HEK293T (cell line): Measurements from ENCODE around the gene MTMR1.

Source experiments
- CTCF ChIA-PET: fragments of 350-600 bp; formaldehyde crosslinking; extraction: SDS; loops from one replicate; lab custom pipeline; 2021; ENCODE audit warnings: antibody characterized with exemption, inconsistent platforms; lab: Yijun Ruan, JAX
- POLR2A ChIA-PET: fragments of 350-600 bp; formaldehyde crosslinking; extraction: SDS; loops from one replicate; lab custom pipeline; 2020; ENCODE audit warnings: antibody characterized with exemption, inconsistent platforms; lab: Yijun Ruan, JAX
- DNase-seq: peaks from one replicate; pipeline ENCODE4 v3.0.0; 2012; ENCODE audit warnings: mixed read lengths; ENCODE audit errors: extremely low spot score
- ARNT ChIP-seq: fragments of 450-650 bp; IDR thresholded peaks from 2 replicates; pipeline ENCODE4 v1.6.1; 2017; ENCODE audit warnings: mild to moderate bottlenecking
- BHLHE40 ChIP-seq: fragments of 450-650 bp; IDR thresholded peaks from 2 replicates; pipeline ENCODE4 v1.6.1; 2016; ENCODE audit warnings: mild to moderate bottlenecking, moderate library complexity, borderline replicate concordance
- CTBP1 ChIP-seq: fragments of 450-650 bp; IDR thresholded peaks from 2 replicates; pipeline ENCODE4 v1.6.1; 2016; ENCODE audit warnings: borderline replicate concordance
- ELF4 ChIP-seq: fragments of 450-650 bp; IDR thresholded peaks from 2 replicates; pipeline ENCODE4 v1.6.1; 2017; ENCODE audit warnings: antibody characterized with exemption
- FOXA1 ChIP-seq: fragments of 450-650 bp; IDR thresholded peaks from 2 replicates; pipeline ENCODE4 v1.6.1; 2016; ENCODE audit warnings: mild to moderate bottlenecking
- FOXK2 ChIP-seq: fragments of 450-650 bp; IDR thresholded peaks from 2 replicates; pipeline ENCODE4 v1.6.1; 2016; ENCODE audit warnings: mild to moderate bottlenecking
- FOXM1 ChIP-seq: fragments of 450-650 bp; IDR thresholded peaks from 2 replicates; pipeline ENCODE4 v1.6.1; 2017; ENCODE audit warnings: mild to moderate bottlenecking, borderline replicate concordance
- HDGF ChIP-seq: fragments of 450-650 bp; IDR thresholded peaks from 2 replicates; pipeline ENCODE4 v1.6.1; 2017; ENCODE audit warnings: antibody characterized with exemption, borderline replicate concordance
- L3MBTL2 ChIP-seq: fragments of 450-650 bp; conservative IDR thresholded peaks from 2 replicates; pipeline ENCODE4 v1.6.1; 2016; ENCODE audit warnings: mild to moderate bottlenecking
- LEF1 ChIP-seq: fragments of 450-650 bp; IDR thresholded peaks from 2 replicates; pipeline ENCODE4 v1.6.1; 2017; ENCODE audit warnings: mild to moderate bottlenecking, borderline replicate concordance
- NFRKB ChIP-seq: fragments of 450-650 bp; IDR thresholded peaks from 2 replicates; pipeline ENCODE4 v1.6.1; 2016; ENCODE audit warnings: mild to moderate bottlenecking, moderate library complexity
- PKNOX1 ChIP-seq: fragments of 450-650 bp; IDR thresholded peaks from 2 replicates; pipeline ENCODE4 v1.6.1; 2016
- SP1 ChIP-seq: fragments of 450-650 bp; IDR thresholded peaks from 2 replicates; pipeline ENCODE4 v1.6.1; 2017
- SUZ12 ChIP-seq: fragments of 450-650 bp; IDR thresholded peaks from 2 replicates; pipeline ENCODE4 v1.6.1; 2016; ENCODE audit warnings: mild to moderate bottlenecking
- TARDBP ChIP-seq: fragments of 450-650 bp; IDR thresholded peaks from 2 replicates; pipeline ENCODE4 v1.6.1; 2016
- ZNF384 ChIP-seq: fragments of 450-650 bp; IDR thresholded peaks from 2 replicates; pipeline ENCODE4 v1.6.1; 2016

Gene MTMR1

GRCh38 chrX:150769408-150769807 lies 76.2 kb downstream of the MTMR1 start:
- no peak for DNase-seq
- POLR2A ChIA-PET, result no interaction called here
- CTCF ChIA-PET, result no interaction called here
- TF ChIP-seq TARDBP (no peak), FOXK2 (no peak), LEF1 (no peak), BHLHE40 (no peak), HDGF (no peak), FOXM1 (no peak)

GRCh38 chrX:150770623-150771022 lies 77.4 kb downstream of the MTMR1 start:
- POLR2A ChIA-PET, result no interaction called here
- DNase-seq, result no peak
- CTCF ChIA-PET, result no interaction called here
- no peak for TF ChIP-seq HDGF
- no peak for TF ChIP-seq FOXA1
- no peak for TF ChIP-seq ELF4
- no peak for TF ChIP-seq ARNT
- no peak for TF ChIP-seq SP1
- no peak for TF ChIP-seq LEF1
- TF ChIP-seq NFRKB, result no peak
- TF ChIP-seq SUZ12, result no peak
- no peak for TF ChIP-seq PKNOX1

GRCh38 chrX:150771116-150771515 lies 77.9 kb downstream of the MTMR1 start:
- ChIA-PET POLR2A (no interaction called here), CTCF (interaction anchor here (3.2 kb wide), 1 partner anchor 311 kb away, joined by 52 read pairs; no protein-coding TSS in a partner anchor)
- no peak for TF ChIP-seq BHLHE40
- no peak for TF ChIP-seq TARDBP
- no peak for TF ChIP-seq ELF4
- TF ChIP-seq FOXM1, result no peak
- TF ChIP-seq ZNF384, result no peak
- TF ChIP-seq FOXK2, result no peak
- TF ChIP-seq NFRKB, result no peak
- TF ChIP-seq SP1, result no peak
- TF ChIP-seq LEF1, result no peak
- TF ChIP-seq FOXA1, result no peak
- TF ChIP-seq CTBP1, result no peak
- no peak for TF ChIP-seq SUZ12
- TF ChIP-seq PKNOX1, result no peak
- TF ChIP-seq ARNT, result no peak
- no peak for TF ChIP-seq HDGF
- TF ChIP-seq L3MBTL2, result no peak
- DNase-seq, result no peak

- TF ChIP-seq FOXA1, result no peak
- ChIA-PET CTCF (interaction anchor here (0.6 to 3.2 kb wide), 14 partner anchors 9 to 588 kb away, joined by 3 to 52 read pairs (median 4); no protein-coding TSS in a partner anchor), POLR2A (no interaction called here)
- DNase-seq, result peak; percentile 90
Measured at GRCh38 chrX:150772150-150772970, 79.2 kb downstream of the MTMR1 start.

- CTCF ChIA-PET, result interaction anchor here (1.2 to 3.2 kb wide), 3 partner anchors 8 to 309 kb away, joined by 6 to 52 read pairs (median 23); no protein-coding TSS in a partner anchor
- POLR2A ChIA-PET, result no interaction called here
- DNase-seq, result no peak
- TF ChIP-seq BHLHE40 (no peak), L3MBTL2 (no peak), TARDBP (no peak), CTBP1 (no peak), ELF4 (no peak), HDGF (no peak), ZNF384 (no peak), FOXM1 (no peak), SUZ12 (no peak), ARNT (no peak), PKNOX1 (no peak), NFRKB (no peak), FOXK2 (no peak)
Measured at GRCh38 chrX:150773117-150773516, 79.9 kb downstream of the MTMR1 start.

GRCh38 chrX:150773634-150774033 lies 80.4 kb downstream of the MTMR1 start:
- TF ChIP-seq CTBP1, result no peak
- DNase-seq, result no peak
- ChIA-PET CTCF (interaction anchor here (3.2 kb wide), 1 partner anchor 308 kb away, joined by 52 read pairs; no protein-coding TSS in a partner anchor), POLR2A (no interaction called here)
